ENCODE data around the gene ANP32E. TPM values are rescaled to one million over a fixed set of nuclear protein-coding genes. Genes with fewer than 3 reads are reported as not detected.
"Not testable (repeated sequence)": the region's sequence is repeated elsewhere in the genome, so short reads cannot be mapped to it uniquely, and the experiment has no call there.

The ANP32E gene
- total RNA-seq, 1 donor from 2014 or later = 8.9 TPM

- no peaks in the 10 kb centered on the region for H3K36me3 ChIP-seq
- no peaks in the 10 kb centered on the region for H3K27me3 ChIP-seq
- H3K27ac ChIP-seq = no peak overlapping the region
- TF ChIP-seq CTCF (IDR thresholded peaks at IDR 0.05) = no peak
- H3K4me1 ChIP-seq = no peaks in the 10 kb centered on the region
- peak in 1 of 2 donors; percentile 8 for DNase-seq (ENCODE audit: low spot score in 2 of 2)
- no peak overlapping the region for H3K4me3 ChIP-seq
- no peaks in the 10 kb centered on the region for H3K9me3 ChIP-seq
- intact Hi-C loops (cut with DNase I) = no loop called here
Observed at GRCh38 chr1:150249936-150250335, 14.0 kb upstream of the ANP32E start.

- Histone ChIP-seq H3K9me3 (no peaks in the 10 kb centered on the region), H3K27ac (no peak overlapping the region), H3K4me1 (no peaks in the 10 kb centered on the region), H3K27me3 (no peaks in the 10 kb centered on the region), H3K4me3 (no peak overlapping the region), H3K36me3 (no peaks in the 10 kb centered on the region)
- TF ChIP-seq CTCF (IDR thresholded peaks at IDR 0.05) = no peak
- peak in 1 of 2 donors; percentile 39 for DNase-seq (ENCODE audit: low spot score in 2 of 2)
- intact Hi-C loops (cut with DNase I) = no loop called here
Observed at GRCh38 chr1:150243003-150243402, 7.1 kb upstream of the ANP32E start.

GRCh38 chr1:150237746-150238145, 1.8 kb upstream of the ANP32E start:
- Histone ChIP-seq H3K36me3 (no peaks in the 10 kb centered on the region), H3K9me3 (no peaks in the 10 kb centered on the region), H3K27me3 (no peaks in the 10 kb centered on the region), H3K27ac (no peak overlapping the region), H3K4me1 (peaks cover 0 to 10% of the 10 kb centered on the region in 2 donors), H3K4me3 (no peak overlapping the region)
- TF ChIP-seq CTCF (IDR thresholded peaks at IDR 0.05) = no peak
- intact Hi-C loops (cut with DNase I) = loop anchor here (2.0 kb wide), 1 partner anchor 31 kb away; the partner anchor contains the start of gene APH1A
- peak in 1 of 2 donors; percentile 58 for DNase-seq (ENCODE audit: low spot score in 2 of 2)

GRCh38 chr1:150237176-150237575, 1.3 kb upstream of the ANP32E start:
- Histone ChIP-seq H3K4me3 (peak overlapping the region in 1 of 2 donors; percentile 100), H3K4me1 (peaks cover 0 to 10% of the 10 kb centered on the region in 2 donors)
- not testable (repeated sequence) for H3K36me3 ChIP-seq, H3K27ac ChIP-seq, H3K9me3 ChIP-seq, H3K27me3 ChIP-seq
- intact Hi-C loops (cut with DNase I) = loop anchor here (2.0 kb wide), 1 partner anchor 32 kb away; the partner anchor contains the start of gene APH1A
- DNase-seq (ENCODE audit: low spot score in 2 of 2) = peak in 1 of 2 donors; percentile 45

- Histone ChIP-seq H3K36me3 (no peaks in the 10 kb centered on the region), H3K27ac (peak overlapping the region in 1 of 2 donors; percentile 26), H3K4me1 (peaks cover 0 to 10% of the 10 kb centered on the region in 2 donors), H3K4me3 (peak overlapping the region; percentile 84 to 100), H3K9me3 (no peaks in the 10 kb centered on the region), H3K27me3 (no peaks in the 10 kb centered on the region)
- TF ChIP-seq CTCF (IDR thresholded peaks at IDR 0.05) = no peak
- DNase-seq (ENCODE audit: low spot score in 2 of 2) = peak in 1 of 2 donors; percentile 24
- intact Hi-C loops (cut with DNase I) = loop anchor here (1.0 to 2.0 kb wide), 3 partner anchors 23 to 45 kb away; partner anchors contain the start of gene APH1A
Observed at GRCh38 chr1:150236614-150237100, 745 bp upstream of the ANP32E start.

- TF ChIP-seq CTCF (IDR thresholded peaks at IDR 0.05) = peak in 1 of 3 experiments; percentile 10
- intact Hi-C loops (cut with DNase I) = no loop called here
- Histone ChIP-seq H3K27me3 (no peaks in the 10 kb centered on the region), H3K4me1 (peaks cover 0 to 10% of the 10 kb centered on the region in 2 donors), H3K27ac (peak overlapping the region; percentile 97 to 100), H3K4me3 (peak overlapping the region; percentile 84 to 100), H3K36me3 (no peaks in the 10 kb centered on the region), H3K9me3 (no peaks in the 10 kb centered on the region)
- DNase-seq (ENCODE audit: low spot score in 2 of 2) = peak in 1 of 2 donors; percentile 70
Observed at GRCh38 chr1:150235294-150235851, 539 bp downstream of the ANP32E start.
